Activated CD4-positive, CD25-positive, alpha-beta regulatory T cell treated with anti-CD3 and anti-CD28 coated beads, Interleukin-2, amount 50 U/mL, for 16 hours (primary cell): ENCODE measurements around the gene ABCC1.
"Not testable (repeated sequence)": the region's sequence is repeated elsewhere in the genome, so short reads cannot be mapped to it uniquely, and the experiment has no call there.

Experiments
- DNase-seq: peaks from one replicate; pipeline ENCODE4 v3.0.0-alpha.2; 2020; ENCODE audit warnings: low read depth, low spot score

ABCC1 gene

DNA sequence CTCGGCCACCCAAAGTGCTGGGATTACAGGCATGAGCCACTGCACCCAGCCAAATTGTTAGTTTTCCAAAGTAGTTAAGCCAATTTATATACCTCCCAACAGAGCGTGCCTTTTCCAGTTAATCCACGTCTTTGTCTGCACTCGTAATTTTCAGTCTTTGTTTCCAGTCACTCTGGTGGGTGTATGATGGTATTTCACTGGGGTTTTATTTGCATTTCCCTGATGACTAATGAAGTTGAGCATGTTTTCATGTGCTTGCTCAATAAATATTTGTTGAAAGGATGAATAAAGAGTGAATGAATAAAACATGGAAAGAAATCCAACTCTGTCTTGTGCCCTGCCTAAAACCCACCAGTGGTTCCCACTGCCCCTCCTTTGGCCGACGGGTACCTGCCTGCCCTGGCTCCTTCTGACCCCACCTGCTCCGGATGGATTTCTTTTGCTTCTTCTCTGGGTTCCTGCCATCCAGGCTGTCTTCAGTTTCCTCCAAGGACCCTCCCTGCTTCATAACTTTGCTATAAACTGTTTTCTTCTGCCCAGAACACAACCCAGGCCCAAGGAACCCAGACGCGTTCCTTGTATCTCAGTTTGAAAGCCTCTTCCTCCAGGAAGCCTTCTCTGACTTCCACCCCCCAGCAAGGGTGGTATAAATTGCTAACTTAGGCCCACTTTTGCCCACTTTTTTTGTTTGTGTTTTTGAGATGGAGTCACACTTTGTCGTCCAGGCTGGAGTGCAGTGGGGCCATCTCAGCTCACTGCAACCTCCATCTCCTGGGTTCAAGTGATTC is 3.0 kb upstream of the ABCC1 start:
- no peak for DNase-seq

DNA sequence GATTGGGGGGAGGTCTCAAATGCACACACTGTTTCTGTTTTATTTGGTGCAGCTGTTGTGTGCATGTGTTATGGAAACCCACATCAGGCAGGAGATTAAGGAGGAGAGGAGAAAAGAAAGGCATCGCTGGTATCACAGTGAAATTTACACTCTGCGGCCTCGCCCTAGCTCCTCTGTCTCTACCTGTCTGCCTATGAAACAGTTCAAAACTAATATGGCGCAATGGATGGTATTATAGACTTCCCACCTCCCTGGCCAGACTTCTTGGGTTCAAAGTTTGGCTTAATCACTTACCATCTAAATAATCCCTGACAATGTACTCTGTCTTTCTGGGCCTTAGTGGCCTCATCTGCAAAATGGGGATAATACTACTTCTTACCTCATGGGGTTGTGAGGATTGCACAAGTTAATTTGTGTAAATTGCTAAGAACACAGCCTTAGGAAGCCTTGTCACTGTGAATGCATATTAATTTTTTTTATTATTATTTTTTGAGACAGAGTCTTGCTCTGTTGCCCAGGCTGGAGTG is 1.4 kb upstream of the ABCC1 start:
- DNase-seq = no peak

DNA sequence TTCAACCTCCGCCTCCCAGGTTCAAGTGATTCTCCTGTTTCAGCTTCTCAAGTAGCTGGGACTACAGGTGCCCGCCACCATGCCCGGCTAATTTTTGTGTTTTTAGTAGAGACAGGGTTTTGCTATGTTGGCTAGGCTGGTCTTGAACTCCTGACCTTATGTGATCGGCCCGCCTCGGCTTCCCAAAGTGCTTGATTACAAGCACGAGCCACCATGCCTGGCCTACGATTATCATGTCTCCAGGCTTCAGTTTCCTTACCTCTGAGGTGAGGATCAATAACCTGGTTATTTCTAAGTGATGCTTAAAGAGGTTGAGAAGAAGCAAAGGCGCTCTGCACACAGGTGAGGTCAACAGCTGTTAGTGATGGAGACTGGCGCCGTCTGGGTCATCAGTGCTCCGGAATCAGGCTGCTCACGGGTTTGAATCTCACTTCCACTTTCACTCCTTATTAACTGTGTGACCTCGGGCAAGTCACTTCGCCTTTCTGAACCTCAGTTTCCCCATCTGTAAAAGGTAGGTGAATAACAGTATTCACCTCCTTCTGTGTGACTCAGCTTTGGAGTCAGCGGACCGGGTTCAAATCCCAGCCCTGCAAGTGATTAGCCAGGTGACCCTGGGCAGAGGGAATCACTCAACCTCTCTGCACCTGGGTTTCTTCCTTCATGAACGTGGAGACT is 745 bp upstream of the ABCC1 start:
- no peak for DNase-seq

DNA sequence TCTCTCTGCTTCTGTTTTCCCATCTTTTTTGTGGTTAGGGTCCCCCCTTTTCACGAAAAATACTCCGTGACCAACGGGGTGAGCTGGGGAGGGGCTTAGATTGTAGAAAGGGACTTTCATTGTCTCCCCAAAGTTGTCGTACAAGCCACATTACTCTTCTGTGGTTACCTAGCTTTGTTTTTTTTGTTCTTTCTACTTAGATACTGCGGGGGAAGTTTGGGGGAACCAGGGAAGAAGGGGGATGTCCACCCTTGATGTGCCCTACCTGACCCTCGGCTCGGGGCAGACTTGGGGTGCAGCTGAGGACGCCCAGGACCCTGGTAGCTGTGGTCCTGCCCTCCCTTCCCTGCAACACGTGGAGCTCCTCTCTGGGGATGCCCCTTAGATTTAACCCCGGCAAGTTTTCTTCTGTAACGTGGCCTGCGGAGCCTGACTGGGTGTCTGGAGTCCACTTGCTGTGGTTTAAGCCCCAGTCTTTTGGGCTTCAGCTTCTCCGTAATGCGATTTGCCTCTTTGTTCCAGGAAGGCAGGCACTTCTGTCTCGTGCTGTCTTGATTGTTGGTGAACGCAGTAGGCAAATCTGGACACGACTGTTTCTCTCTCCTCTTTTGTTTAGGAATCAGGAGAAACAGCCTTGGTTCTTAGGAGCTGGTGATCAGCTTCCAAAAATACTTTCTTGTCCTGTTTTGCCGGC is 892 bp downstream of the ABCC1 start:
- DNase-seq = peak; percentile 9

DNA sequence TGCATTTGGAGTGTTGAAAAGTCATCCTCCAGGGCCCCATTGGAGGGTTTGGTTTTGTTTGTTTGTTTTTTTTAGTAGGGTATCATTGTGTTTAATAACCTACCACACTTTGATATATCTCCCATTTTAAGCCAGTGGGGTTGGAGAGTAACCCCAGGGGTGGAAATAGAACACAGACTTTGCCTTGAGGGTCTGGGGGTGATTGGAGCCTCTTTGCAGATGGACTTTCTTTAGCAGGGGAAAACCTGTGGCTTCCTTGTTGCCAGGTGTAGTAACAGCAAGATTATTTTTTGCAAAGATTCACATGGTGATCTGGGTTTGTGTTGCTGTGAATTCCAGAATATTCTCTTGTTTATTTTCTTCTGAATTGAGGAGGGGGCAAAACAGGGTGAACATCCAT is 1.5 kb downstream of the ABCC1 start:
- no peak for DNase-seq

DNA sequence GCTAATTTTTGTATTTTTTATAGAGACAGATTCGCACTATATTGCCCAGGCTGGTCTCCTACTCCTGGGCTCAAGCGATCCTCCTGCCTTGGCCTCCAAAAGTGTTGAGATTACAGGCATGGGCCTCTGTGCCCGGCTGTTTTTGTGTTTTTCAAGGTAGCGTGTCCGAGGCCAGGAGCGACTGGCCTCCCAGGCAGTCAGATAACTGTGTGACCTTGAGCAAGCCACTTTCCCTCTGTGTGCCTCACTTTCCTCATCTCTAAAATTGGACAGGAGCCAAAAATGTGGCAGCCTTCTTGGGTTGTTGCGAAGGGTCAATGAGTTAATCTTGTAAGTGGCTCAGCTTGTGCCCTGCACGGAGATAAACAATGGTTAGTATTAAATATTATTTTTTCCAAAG is 2.4 kb downstream of the ABCC1 start:
- DNase-seq = no peak

DNA sequence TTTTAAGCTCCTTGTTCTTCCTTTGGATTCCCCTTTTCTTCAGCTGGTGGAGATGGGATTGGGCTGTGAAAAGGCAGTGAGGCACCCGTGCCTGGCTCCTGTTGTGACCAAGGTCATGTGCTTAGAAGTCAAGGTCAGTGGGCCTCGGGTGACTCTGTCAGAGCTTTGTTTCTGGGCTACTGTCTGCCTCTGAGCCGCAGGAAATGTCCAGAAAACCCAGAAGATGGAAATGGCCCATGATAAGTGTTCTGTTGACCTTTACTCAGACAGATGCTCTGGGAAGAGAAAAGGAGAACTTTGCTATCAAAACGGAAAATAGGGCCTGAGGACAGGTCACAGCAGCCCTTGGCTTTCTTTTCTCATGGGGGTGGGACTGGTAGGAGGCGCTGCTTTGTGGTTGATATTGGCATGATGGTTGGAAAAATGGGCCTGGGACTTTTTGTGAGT is 2.9 kb downstream of the ABCC1 start:
- no peak for DNase-seq

DNA sequence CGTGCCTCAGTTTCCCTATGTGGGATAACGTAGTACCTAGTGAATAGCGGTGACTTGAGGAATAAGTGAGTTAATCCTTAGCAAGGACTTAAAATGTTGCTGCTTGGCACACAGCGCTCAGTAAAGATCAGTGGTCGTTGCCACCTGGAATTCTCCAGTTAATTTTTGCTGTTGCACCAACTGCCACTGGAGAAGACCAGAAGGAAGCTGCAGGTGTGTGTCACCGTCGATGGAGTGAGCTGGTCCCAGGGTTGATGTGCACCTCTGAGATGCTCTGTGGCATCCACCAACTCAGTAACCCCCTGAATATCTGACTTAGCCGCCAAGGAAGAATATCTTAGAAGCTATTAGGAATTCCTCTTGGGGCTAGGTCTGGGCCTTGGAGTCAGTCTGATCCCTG is 4.1 kb downstream of the ABCC1 start:
- DNase-seq = no peak

DNA sequence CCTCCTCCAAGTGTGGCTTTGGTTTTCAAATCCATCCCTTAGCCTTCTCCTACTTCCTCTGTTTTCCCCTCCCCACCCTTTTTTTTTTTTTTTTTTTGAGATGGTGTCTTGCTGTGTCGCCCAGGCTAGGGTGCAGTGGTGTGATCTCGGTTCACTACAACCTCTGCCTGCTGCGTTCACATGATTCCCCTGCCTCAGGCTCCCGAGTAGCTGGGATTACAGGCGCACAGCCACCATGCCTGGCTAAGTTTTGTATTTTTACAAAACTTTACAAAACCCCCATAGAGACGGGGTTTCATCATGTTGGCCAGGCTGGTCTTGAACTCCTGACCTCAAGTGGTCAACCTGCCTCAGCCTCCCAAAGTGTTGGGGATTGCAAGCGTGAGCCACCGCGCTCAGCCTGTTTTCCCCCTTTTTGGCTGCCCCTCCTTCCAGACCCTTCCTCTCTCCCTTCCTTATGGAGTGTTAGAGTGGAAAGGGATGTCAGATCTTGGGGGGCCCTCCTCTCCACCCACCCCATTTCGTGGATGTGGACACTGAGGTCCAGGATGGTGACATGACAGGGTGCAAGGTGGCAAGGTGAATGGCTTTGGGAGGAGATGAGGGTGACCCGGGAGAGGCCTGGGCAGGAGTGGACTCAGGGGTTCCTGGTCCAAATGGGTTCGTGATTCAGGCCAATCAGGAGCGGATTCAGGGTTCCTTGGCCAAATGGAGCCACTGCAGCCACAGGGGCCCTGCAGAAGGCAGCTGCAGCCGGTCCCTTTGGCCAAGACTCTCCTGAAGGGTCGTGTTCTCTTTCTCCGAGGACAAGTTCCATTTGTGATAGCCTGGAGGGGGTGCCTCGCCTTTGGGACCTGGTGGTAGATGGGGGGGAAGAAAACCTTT is 4.8 kb downstream of the ABCC1 start:
- DNase-seq = no peak

DNA sequence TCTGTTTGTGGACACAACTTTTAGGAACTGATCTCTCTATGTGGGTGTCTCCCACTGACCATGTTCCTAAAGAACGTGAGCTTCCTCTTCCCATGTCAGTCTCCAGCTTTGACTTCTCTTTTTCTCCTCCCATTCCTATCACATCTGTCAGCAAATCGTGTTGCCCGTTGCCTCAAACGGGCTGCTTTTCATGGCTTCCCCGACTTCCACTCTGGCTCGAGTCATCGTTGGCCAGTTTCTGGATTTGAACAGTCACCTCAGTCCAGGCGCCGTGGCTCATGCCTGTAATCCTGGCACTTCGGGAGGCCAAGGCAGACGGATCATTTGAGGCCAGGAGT is 5.4 kb downstream of the ABCC1 start:
- DNase-seq = no peak

DNA sequence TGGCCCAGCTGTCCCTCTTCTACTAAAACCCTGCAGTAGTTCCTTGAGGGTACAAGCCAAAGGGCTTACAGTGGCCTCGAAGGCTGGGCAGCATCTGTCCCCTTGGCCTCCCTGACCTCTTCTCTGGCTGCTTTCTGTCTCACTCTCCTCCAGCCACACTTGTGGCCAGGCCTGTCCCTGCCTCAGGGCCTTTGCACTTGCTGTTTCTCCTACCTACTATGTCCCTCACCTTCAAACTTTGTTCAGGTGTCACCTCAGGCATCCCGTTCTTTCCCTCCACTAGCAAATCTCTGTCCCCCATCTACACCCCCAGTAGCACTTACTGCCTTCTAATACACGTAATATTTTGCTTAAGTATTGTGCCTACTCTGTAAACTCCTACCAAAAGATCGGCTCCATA is 6.0 kb downstream of the ABCC1 start:
- DNase-seq = no peak

DNA sequence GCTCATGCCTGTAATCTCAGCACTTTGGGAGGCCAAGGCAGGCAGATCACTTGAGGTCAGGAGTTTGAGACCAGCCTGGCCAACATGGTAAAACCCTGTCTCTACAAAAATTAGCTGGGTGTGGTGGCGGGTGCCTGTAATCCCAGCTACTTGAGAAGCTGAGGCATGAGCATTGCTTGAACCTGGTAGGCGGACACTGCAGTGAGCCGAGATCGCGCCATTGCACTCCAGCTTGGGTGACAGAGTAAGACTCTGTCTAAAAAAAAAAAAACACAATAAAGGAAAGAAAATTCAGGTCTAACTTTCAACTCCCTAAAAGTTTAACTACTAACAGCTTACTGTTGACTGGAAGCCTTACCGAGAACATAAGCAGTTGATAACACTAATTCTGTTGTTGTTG is 6.7 kb downstream of the ABCC1 start:
- DNase-seq = not testable (repeated sequence)

DNA sequence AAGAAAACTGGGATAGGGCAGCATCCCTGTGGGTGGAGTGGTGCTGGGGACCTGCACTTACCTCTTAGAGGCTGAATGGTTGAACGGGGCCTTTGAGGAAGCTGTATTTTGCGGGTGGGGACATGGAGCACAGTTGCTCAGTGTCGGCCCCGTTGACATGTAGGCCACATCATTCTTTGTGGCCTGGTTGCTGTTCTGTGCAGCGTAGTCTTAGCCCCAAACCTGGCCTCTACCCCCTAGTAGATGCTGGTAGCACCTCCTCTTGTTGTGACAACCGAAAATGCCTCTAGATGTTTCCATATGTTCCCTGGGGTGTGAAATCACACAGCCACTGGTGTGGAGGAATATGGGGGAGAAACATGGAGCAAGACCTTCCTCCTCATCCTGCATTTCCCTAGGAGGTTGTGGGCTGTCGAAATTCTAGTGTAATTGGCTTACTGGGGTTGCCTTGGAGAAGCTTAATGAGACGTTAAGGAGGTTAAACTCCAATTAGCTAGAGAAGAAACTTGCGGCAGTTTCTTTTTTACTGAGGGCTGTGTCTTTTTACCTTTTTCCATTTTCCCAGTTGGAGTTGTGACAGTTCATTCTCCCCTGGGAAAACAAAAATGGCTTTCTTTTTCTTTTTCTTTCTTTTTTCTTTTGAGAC is 9.4 kb downstream of the ABCC1 start:
- DNase-seq = no peak

DNA sequence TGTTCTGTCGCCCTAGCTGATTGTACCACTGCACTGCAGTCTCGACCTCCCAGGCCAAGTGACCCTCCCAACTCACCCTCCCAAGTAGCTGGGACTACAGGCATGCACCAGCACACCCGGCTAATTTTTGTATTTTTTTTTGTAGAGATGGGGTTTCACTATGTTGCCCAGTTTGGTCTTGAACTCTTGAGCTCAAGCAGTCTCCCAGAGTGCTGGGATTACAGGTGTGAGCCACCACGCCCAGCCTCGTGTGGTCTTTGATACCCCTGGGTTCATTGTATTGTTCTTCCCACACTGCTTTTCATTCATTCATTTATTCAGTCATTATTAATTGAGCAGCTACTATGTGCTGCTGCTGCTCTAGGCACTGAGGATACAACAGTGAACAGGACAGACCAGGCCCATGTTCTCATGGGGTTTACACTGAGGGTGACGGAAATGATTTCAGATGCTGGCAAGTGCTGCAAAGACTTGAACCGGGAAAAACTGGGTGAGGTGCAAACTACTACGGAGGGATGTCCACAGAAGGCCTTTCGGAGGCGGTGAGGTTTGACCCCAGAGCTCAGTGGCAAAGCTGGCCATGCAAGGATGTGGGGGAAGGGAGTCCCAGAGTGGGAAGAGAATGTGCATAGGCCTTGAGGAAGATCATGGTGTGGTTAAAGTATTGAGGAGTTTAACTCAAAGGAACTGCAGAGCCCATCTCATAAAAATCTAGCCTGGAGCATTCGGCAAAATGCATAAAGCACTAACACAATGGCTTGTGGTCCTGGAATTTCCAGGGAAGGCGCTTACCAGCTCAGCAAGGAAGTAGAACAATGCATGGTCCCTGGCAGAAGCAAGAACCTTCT is 10.9 kb downstream of the ABCC1 start:
- no peak for DNase-seq

DNA sequence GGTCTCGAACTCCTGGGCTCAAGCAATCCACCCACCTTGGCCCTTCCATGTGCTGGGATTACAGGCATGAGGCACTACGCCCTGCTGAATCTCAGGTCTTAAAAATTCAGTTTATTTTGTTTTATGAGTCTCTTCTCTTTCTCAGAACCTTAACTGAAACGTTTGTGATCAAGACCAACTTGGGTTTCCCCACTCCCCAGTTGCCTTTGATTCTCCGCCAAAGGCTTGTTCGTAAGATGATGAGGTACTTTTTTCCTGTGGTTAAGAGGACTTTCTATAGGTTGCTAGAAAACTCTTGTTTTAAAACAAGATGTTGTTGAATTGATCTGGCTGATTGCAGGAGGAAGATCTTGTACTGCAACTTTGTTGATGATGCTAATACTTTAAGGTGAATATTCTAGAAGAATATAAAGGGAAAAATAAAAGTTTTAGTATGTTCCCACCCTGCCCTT is 11.7 kb downstream of the ABCC1 start:
- peak; percentile 59 for DNase-seq

DNA sequence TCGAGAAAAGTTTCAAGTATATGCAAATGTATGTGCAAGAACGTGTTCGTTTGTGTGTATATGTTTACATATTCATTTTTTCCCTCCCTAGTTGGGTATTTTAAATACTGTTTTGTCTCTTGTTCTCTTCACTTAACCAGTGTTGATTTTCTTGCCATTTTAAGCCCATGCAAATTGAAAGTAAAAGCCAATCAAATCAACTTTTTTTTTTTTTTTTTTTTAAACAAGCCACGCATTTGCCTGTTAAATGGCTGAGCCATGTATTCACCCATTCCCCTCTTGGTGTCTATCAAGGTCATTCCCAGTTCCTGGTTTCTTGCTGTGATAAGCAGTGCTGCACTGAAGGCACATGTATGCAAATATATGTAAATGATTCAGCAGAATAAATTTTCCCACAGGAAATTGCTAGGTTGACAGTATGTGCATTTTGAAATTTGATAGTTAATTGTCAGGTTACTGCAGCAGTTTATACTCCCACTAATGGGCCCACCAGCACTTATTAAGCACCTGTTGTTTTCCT is 12.2 kb downstream of the ABCC1 start:
- DNase-seq = no peak

DNA sequence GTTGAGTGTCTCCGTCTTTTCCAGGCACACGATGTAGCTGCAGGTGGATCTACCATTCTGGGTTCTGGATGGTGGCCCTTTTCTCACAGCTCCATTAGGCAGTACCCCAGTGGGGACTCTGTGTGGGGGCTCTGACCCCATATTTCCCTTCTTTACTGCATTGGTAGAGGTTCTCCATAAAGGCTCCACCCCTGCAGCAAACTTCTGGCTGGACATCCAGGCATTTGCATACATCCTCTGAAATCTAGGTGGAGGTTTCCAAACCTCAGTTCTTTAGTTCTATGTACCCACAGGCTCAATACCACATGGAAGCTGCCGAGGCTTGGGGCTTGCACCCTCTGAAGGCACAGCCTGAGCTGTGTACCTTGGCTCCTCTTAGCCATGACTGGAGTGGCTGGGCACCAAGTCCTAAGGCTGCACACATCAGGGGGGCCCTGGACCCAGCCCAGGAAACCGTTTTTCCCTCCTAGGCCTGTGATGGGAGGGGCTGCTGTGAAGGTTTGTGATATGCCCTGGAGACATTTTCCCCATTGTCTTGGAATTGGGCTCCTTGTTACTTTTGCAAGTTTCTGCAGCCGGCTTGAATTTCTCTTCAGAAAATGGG is 14.0 kb downstream of the ABCC1 start:
- no peak for DNase-seq

DNA sequence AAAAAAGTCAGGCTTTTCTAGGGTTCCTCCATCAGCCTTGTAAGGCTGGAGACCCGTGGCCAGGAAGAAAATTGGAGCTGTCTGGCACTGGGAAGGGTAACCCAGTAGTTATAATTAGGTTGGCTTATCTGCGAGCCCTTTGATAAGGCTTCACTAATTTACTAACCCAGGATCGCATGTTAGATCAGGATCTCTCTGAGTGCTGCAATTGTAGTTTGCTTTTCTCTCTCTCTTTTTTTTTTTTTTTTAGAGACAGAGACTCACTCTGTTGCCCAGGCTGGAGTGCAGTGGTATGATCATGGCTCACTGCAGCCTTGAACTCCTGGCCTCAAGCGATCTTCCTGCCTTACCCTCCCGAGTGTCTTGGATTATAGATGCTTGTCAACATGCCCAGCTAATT is 17.0 kb downstream of the ABCC1 start:
- no peak for DNase-seq

DNA sequence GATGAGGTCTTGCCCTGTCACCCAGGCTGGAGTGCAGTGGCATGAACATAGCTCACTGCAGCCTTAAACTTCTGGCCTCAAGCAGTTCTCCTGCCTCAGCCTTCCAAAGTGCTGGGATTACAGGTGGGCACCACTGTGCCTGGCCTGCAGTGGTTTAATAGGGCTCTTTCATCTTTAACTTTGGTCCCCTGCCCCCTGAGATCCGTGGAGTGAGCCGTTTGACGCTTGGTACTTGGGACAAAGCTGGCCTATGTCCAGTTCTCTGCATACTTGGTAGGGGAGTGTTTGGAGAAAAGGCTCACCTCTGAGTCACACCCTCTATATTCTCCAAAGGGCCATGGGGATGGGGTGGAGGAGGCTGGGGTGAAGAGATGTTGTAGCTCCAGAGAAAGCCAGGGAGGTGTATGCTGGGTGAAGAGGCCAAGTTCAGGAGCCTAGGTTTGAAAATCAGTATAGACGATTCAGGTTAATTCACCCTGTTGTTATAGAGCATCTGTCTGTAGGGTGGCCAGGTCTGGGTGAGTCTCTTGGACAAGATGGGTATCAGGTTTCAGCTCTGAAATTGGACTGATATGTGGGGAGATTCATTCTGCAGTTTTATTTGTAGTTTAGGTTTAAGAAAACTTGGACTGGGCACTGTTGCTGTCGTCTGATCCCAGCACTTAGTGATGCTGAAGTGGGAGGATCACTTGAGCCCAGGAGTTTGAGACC is 17.6 kb downstream of the ABCC1 start:
- DNase-seq = no peak
